Measurements from ENCODE around the gene NEK4.

Gene NEK4

GRCh38 chr3:52805270-52806039 is 34.7 kb upstream of the NEK4 start:
- Mint-ChIP-seq H3K9me3 (no peaks in the 10 kb centered on the region), H3K4me3 (no peak overlapping the region), H3K27me3 (ENCODE audit: low read depth, poor library complexity) (peaks cover 4% of the 10 kb centered on the region), H3K4me1 (no peaks in the 10 kb centered on the region), H3K27ac (peak overlapping the region; percentile 36), H3K36me3 (ENCODE audit: low read depth) (no peaks in the 10 kb centered on the region)
- no peak for TF ChIP-seq CTCF (IDR thresholded peaks at IDR 0.05)
- DNase-seq = no peak

- H3K9me3 Mint-ChIP-seq = no peaks in the 10 kb centered on the region
- H3K27me3 Mint-ChIP-seq (ENCODE audit: low read depth, poor library complexity) = peaks cover 3% of the 10 kb centered on the region
- no peak for DNase-seq
- H3K36me3 Mint-ChIP-seq (ENCODE audit: low read depth) = no peaks in the 10 kb centered on the region
- TF ChIP-seq CTCF (IDR thresholded peaks at IDR 0.05) = no peak
- H3K27ac Mint-ChIP-seq = no peak overlapping the region
- H3K4me1 Mint-ChIP-seq = no peaks in the 10 kb centered on the region
- H3K4me3 Mint-ChIP-seq = no peak overlapping the region
These were observed 31.1 kb upstream of the NEK4 start for GRCh38 chr3:52801839-52802238.

- DNase-seq = no peak
- Mint-ChIP-seq H3K9me3 (no peaks in the 10 kb centered on the region), H3K4me1 (peaks cover 11% of the 10 kb centered on the region), H3K36me3 (ENCODE audit: low read depth) (no peaks in the 10 kb centered on the region), H3K27ac (no peak overlapping the region), H3K4me3 (no peak overlapping the region), H3K27me3 (ENCODE audit: low read depth, poor library complexity) (peaks cover 3% of the 10 kb centered on the region)
- no peak for TF ChIP-seq CTCF (IDR thresholded peaks at IDR 0.05)
These were observed 29.3 kb upstream of the NEK4 start for GRCh38 chr3:52800079-52800478.

- peak; percentile 21 for DNase-seq
- Mint-ChIP-seq H3K27ac (peak overlapping the region; percentile 50), H3K4me3 (no peak overlapping the region), H3K9me3 (no peaks in the 10 kb centered on the region), H3K4me1 (peaks cover 21% of the 10 kb centered on the region), H3K27me3 (ENCODE audit: low read depth, poor library complexity) (peaks cover 3% of the 10 kb centered on the region), H3K36me3 (ENCODE audit: low read depth) (no peaks in the 10 kb centered on the region)
- peak; percentile 32 for TF ChIP-seq CTCF (IDR thresholded peaks at IDR 0.05)
These were observed 28.3 kb upstream of the NEK4 start for GRCh38 chr3:52798978-52799476.

- H3K4me1 Mint-ChIP-seq = peaks cover 27% of the 10 kb centered on the region
- peaks cover 6% of the 10 kb centered on the region for H3K27me3 Mint-ChIP-seq (ENCODE audit: low read depth, poor library complexity)
- no peak for TF ChIP-seq CTCF (IDR thresholded peaks at IDR 0.05)
- no peak overlapping the region for H3K27ac Mint-ChIP-seq
- H3K9me3 Mint-ChIP-seq = no peaks in the 10 kb centered on the region
- H3K36me3 Mint-ChIP-seq (ENCODE audit: low read depth) = no peaks in the 10 kb centered on the region
- no peak for DNase-seq
- H3K4me3 Mint-ChIP-seq = no peak overlapping the region
These were observed 27.7 kb upstream of the NEK4 start for GRCh38 chr3:52798376-52798977.

All from nephron progenitor cell (in vitro differentiated cells).